HepG2 (cell line): ENCODE data around the gene PEX11B. TPM values are rescaled to one million over a fixed set of nuclear protein-coding genes. Genes with fewer than 3 reads are reported as not detected.

Experiments used
- ATAC-seq: fragments of 200-7000 bp; cut with Tn5 transposase; 3 replicates; pipeline ENCODE4 v1.9.1; 2020; ENCODE audit warnings: mild to moderate bottlenecking, moderate library complexity
- BruUV-seq: library from RNA; stranded (reverse); fragments of 400-500 nt; replicated peaks from 2 replicates; lab custom pipeline; 2021; lab: Mats Ljungman, UMichigan
- CTCF ChIA-PET: fragments of 300-600 bp; formaldehyde crosslinking; extraction: SDS; loops from one replicate; lab custom pipeline; 2021; ENCODE audit warnings: low total read pairs, inconsistent platforms, low intra/inter-chr PET ratio; lab: Yijun Ruan, JAX
- POLR2A ChIA-PET: fragments of 350-600 bp; sonication (Branson Sonifier 250); formaldehyde crosslinking; loops from one replicate; lab custom pipeline; 2020; ENCODE audit warnings: antibody characterized with exemption, inconsistent platforms; lab: Yijun Ruan, JAX
- DNase-seq: peaks from one replicate; pipeline ENCODE4 v3.0.0-alpha.2; 2015; ENCODE audit warnings: low spot score
- FAIRE-seq: peaks from 3 replicates; lab custom pipeline; 2011; peaks lifted over from hg19 to GRCh38; lab: Jason Lieb, UNC
- H2AFZ ChIP-seq: one replicate; pipeline ENCODE4 v1.6.1; 2011; ENCODE audit warnings: low read length, inconsistent platforms
- H3K27ac ChIP-seq: fragments of 300-600 bp; 3 replicates; pipeline ENCODE4 v1.8.0; 2011; ENCODE audit warnings: mixed run types, mild to moderate bottlenecking, mixed read lengths, low read length, inconsistent platforms; ENCODE audit not compliant: insufficient read depth; ENCODE audit errors: extremely low read length
- H3K27me3 ChIP-seq, 2 experiments: fragments of 200-600 bp in 1 of 2; 2 replicates in 1 of 2; 3 replicates in 1 of 2; pipeline versions ENCODE4 v1.6.0 to v1.8.0; 2011; ENCODE audit warnings: low read length in 2 of 2, mild to moderate bottlenecking in 2 of 2, moderate library complexity in 2 of 2, inconsistent platforms in 1 of 2; ENCODE audit not compliant: insufficient read depth in 2 of 2, control insufficient read depth in 1 of 2
- H3K36me3 ChIP-seq, 2 experiments: fragments of 200-600 bp in 1 of 2; replicated peaks in 1 of 2; 2 replicates in 1 of 2; 3 replicates in 1 of 2; pipeline versions ENCODE4 v1.5.1 to v1.8.0; 2011; ENCODE audit warnings: low read length in 2 of 2, inconsistent platforms in 1 of 2; ENCODE audit not compliant: insufficient read depth in 2 of 2, control insufficient read depth in 1 of 2
- H3K4me1 ChIP-seq: 2 replicates; pipeline ENCODE4 v1.5.1; 2012; ENCODE audit warnings: low read length, inconsistent platforms; ENCODE audit not compliant: insufficient read depth
- H3K4me2 ChIP-seq: 2 replicates; pipeline ENCODE4 v1.6.0; 2011; ENCODE audit warnings: low read depth, low read length, inconsistent platforms
- H3K4me3 ChIP-seq, 3 experiments: fragments of 200-600 bp in 1 of 3; sonication (generic), shearing (Covaris generic) in 1 of 3; replicated peaks in 1 of 3; 2 replicates each; pipeline ENCODE4 v1.5.1; 2011 to 2016; ENCODE audit warnings: low read length in 3 of 3, inconsistent platforms in 2 of 3, low read depth in 2 of 3, mild to moderate bottlenecking in 2 of 3, control low read depth in 1 of 3, mixed read lengths in 1 of 3; ENCODE audit not compliant: insufficient read depth in 1 of 3
- H3K79me2 ChIP-seq: one replicate; pipeline ENCODE4 v1.6.1; 2011; ENCODE audit warnings: low read length, inconsistent platforms; ENCODE audit not compliant: insufficient read depth
- H3K9ac ChIP-seq: 2 replicates; pipeline ENCODE4 v1.6.0; 2011; ENCODE audit warnings: mild to moderate bottlenecking, low read depth, low read length, inconsistent platforms; ENCODE audit not compliant: insufficient read depth
- H3K9me3 ChIP-seq: 2 replicates; pipeline ENCODE4 v1.5.1; 2012; ENCODE audit warnings: mild to moderate bottlenecking, low read length
- H4K20me1 ChIP-seq: 2 replicates; pipeline ENCODE4 v1.6.0; 2011; ENCODE audit warnings: inconsistent platforms, mild to moderate bottlenecking, low read length, moderate library complexity; ENCODE audit not compliant: insufficient read depth
- BCL6 ChIP-seq: IDR thresholded peaks from 2 replicates; pipeline ENCODE4 v1.6.1; 2016; ENCODE audit warnings: missing genetic modification reagents, missing compliant biosample characterization
- EZH2 ChIP-seq: conservative IDR thresholded peaks from 2 replicates; pipeline ENCODE4 v1.6.1; 2012; ENCODE audit warnings: mild to moderate bottlenecking, low read depth, low read length, moderate library complexity
- GZF1 ChIP-seq: sonication (generic); formaldehyde crosslinking; IDR thresholded peaks from 2 replicates; pipeline ENCODE4 v1.5.1; 2020; ENCODE audit warnings: mild to moderate bottlenecking, missing genetic modification reagents
- HIVEP1 ChIP-seq: sonication (generic); formaldehyde crosslinking; IDR thresholded peaks from 2 replicates; pipeline ENCODE4 v1.4.0; 2020; ENCODE audit warnings: mild to moderate bottlenecking, missing genetic modification reagents
- ONECUT2 ChIP-seq: sonication (generic); formaldehyde crosslinking; IDR thresholded peaks from 2 replicates; pipeline ENCODE4 v1.4.0; 2020; ENCODE audit warnings: missing genetic modification reagents
- RXRB ChIP-seq: IDR thresholded peaks from 2 replicates; pipeline ENCODE4 v1.6.1; 2016; ENCODE audit warnings: borderline replicate concordance, missing genetic modification reagents, missing compliant biosample characterization
- SKI ChIP-seq: fragments of 450-650 bp; IDR thresholded peaks from one replicate; pipeline ENCODE4 v1.6.1; 2018; ENCODE audit warnings: mild to moderate bottlenecking; ENCODE audit not compliant: partially characterized antibody
- TRIM24 ChIP-seq: sonication (generic); formaldehyde crosslinking; IDR thresholded peaks from 2 replicates; pipeline ENCODE4 v1.8.0; 2022; ENCODE audit warnings: mild to moderate bottlenecking, missing genetic modification reagents
- ZNF543 ChIP-seq: sonication (generic); formaldehyde crosslinking; IDR thresholded peaks from 2 replicates; pipeline ENCODE4 v1.4.0; 2020; ENCODE audit warnings: mild to moderate bottlenecking, missing genetic modification reagents
- ZNF747 ChIP-seq: sonication (generic); formaldehyde crosslinking; IDR thresholded peaks from 2 replicates; pipeline ENCODE4 v1.8.1; 2023; ENCODE audit warnings: missing genetic modification reagents, mild to moderate bottlenecking, borderline replicate concordance
- ZNF788 ChIP-seq: sonication (generic); formaldehyde crosslinking; IDR thresholded peaks from 2 replicates; pipeline ENCODE4 v1.5.0; 2020; ENCODE audit warnings: mild to moderate bottlenecking, missing genetic modification reagents, borderline replicate concordance
- ZSCAN30 ChIP-seq: sonication (generic); formaldehyde crosslinking; IDR thresholded peaks from 2 replicates; pipeline ENCODE4 v1.5.0; 2020; ENCODE audit warnings: mild to moderate bottlenecking, missing genetic modification reagents
- WGBS: methylation state at CpG from one replicate; pipeline ENCODE4 v1.1.6; 2017; ENCODE audit warnings: low lambda C conversion rate; 5-methylcytosine and 5-hydroxymethylcytosine counted together
- in situ Hi-C: cut with HindIII; loops from 2 replicates; pipeline ENCODE4 v1.10.0; 2017; ENCODE audit warnings: low pct_unique_long_range_greater_than_20kb; ENCODE audit not compliant: extremely low pct_ligation_motif_present
- intact Hi-C: fragments of 100-400 bp; cut with micrococcal nuclease; formaldehyde crosslinking; loops from one replicate; pipeline ENCODE4 v1.10.0; 2022; ENCODE audit not compliant: unreplicated experiment
- polyA plus RNA-seq, 8 experiments: library from polyadenylated mRNA; depleted of rRNA in 3 of 8; stranded (reverse) in 7 of 8; unstranded in 1 of 8; fragments of >200 nt; fragmentation: Illumina TruSeq in 4 of 8; extraction: Trizol in 4 of 8; gene quantifications; 2 replicates each; pipeline versions ENCODE4 v1.2.1 to v1.2.3, GENCODE V29; 2011 to 2016; ENCODE audit warnings: low read depth in 4 of 8, missing spikeins in 1 of 8, mixed read lengths in 1 of 8; ENCODE audit not compliant: insufficient read depth in 1 of 8
- total RNA-seq, 5 experiments: library from RNA; depleted of rRNA; stranded (reverse); fragments of >200 nt; fragmentation: Illumina TruSeq; extraction: Trizol; gene quantifications; 2 replicates each; pipeline ENCODE4 v1.2.3, GENCODE V29; 2016; ENCODE audit warnings: low read depth in 1 of 5
- TF ChIP-seq, protein P1 (sequence below): sonication (generic); formaldehyde crosslinking; IDR thresholded peaks from 2 replicates; pipeline ENCODE4 v1.4.0; 2020; ENCODE audit warnings: missing genetic modification reagents
- TF ChIP-seq, protein P2 (sequence below): sonication (generic); formaldehyde crosslinking; IDR thresholded peaks from 2 replicates; pipeline ENCODE4 v1.4.0; 2020; ENCODE audit warnings: missing genetic modification reagents, borderline replicate concordance

Gene PEX11B
- total and polyA plus RNA-seq, 2 of the 13 experiments (the other 11 are each of a cell fraction or from before 2014, with no cell fraction given): 21.6 to 48.4 TPM

DNA sequence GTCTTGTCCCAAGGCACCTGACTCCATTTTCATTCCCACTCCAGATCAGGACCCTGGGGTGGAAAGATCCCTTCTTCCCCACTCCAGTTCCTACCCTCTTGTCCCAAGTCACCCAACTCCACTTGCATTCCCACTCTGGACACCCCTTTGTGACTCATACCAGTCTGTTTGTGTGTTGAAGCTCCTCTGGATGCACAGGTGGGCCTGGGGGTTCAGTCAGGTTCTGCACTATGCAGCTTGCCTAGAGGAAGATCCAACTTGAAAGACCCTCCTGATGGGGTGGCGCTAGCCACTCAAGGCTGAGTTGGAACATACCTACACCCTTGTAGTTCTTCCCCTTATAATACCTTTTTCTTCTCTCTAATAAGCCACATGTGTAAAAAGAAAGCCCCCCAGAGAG is 23.0 kb downstream of the PEX11B start:
- Histone ChIP-seq H3K4me2 (no peak overlapping the region), H3K4me3 (no peak overlapping the region), H4K20me1 (no peaks in the 10 kb centered on the region), H2AFZ (no peak overlapping the region), H3K27ac (no peak overlapping the region), H3K9ac (no peak overlapping the region), H3K79me2 (no peaks in the 10 kb centered on the region), H3K4me1 (peaks cover 87% of the 10 kb centered on the region), H3K36me3 (no peaks in the 10 kb centered on the region), H3K27me3 (no peaks in the 10 kb centered on the region), H3K9me3 (no peaks in the 10 kb centered on the region)
- CTCF ChIA-PET: no interaction called here
- no TSS peak for BruUV-seq
- DNase-seq: no peak
- POLR2A ChIA-PET: interaction anchor here (1.0 kb wide), 1 partner anchor 62 kb away, joined by 3 read pairs; the partner anchor contains the start of gene LIX1L
- 95% methylated on average over 1 of the region's 1 CpG for WGBS
- TF ChIP-seq, protein P1, sequence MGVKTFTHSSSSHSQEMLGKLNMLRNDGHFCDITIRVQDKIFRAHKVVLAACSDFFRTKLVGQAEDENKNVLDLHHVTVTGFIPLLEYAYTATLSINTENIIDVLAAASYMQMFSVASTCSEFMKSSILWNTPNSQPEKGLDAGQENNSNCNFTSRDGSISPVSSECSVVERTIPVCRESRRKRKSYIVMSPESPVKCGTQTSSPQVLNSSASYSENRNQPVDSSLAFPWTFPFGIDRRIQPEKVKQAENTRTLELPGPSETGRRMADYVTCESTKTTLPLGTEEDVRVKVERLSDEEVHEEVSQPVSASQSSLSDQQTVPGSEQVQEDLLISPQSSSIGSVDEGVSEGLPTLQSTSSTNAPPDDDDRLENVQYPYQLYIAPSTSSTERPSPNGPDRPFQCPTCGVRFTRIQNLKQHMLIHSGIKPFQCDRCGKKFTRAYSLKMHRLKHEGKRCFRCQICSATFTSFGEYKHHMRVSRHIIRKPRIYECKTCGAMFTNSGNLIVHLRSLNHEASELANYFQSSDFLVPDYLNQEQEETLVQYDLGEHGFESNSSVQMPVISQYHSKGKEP (CRISPR knock-in tag): no peak
- TF ChIP-seq GZF1 (CRISPR knock-in tag) (no peak), TRIM24 (no peak), EZH2 (no peak)
- in situ Hi-C loops: no loop called here
- intact Hi-C loops: no loop called here
- no peak for ATAC-seq
- no peak for FAIRE-seq

DNA sequence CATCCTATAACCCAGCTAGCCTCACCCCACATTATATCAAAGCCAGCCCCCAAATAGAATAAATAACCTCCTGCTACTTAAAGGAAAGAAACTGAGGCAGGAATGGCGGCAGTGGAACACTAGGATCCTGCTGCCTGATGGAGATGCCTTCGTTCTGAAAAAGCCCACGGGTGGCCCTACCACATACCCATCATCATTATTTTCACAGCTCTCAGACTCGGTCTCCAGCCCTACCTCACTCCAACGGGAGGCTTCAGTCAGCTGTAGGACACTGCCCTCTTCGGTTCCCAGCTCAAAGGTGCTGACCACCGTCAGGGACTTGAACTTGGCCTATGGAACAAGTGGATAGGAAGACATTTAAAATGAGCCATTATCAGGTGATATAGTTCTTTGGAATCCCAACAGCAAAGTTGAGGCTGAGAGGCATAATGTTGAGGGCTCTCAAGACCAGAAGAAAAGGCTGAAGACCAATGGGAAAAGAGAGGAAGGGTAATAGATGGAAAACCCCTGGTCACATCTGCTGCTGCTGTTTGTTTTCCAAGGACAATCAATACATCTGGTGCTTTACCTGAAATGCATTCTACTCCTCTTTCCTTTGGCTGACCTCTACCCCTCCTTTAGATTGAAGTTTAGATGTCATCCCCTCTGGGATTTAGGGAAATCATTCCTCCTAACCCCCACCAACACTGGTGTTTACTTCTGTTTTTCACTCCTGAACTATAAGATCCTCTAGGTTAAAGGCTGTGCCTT is 25.0 kb downstream of the PEX11B start:
- in situ Hi-C loops: no loop called here
- Histone ChIP-seq H3K4me2 (peak overlapping the region; percentile 14; the same call in 1 of the 2 replicates), H4K20me1 (no peaks in the 10 kb centered on the region), H3K27me3 (no peaks in the 10 kb centered on the region), H3K9ac (no peak overlapping the region), H2AFZ (no peak overlapping the region), H3K4me3 (no peak overlapping the region), H3K36me3 (no peaks in the 10 kb centered on the region), H3K79me2 (no peaks in the 10 kb centered on the region), H3K9me3 (no peaks in the 10 kb centered on the region), H3K4me1 (peaks cover 84% of the 10 kb centered on the region), H3K27ac (no peak overlapping the region)
- no peak for ATAC-seq
- DNase-seq: no peak
- BruUV-seq: no TSS peak
- no peak for FAIRE-seq
- ChIA-PET POLR2A (interaction anchor here (1.9 to 2.9 kb wide), 3 partner anchors 15 to 71 kb away, joined by 11 to 29 read pairs (median 25); partner anchors contain the start of genes ANKRD34A, ITGA10, POLR3GL and RBM8A), CTCF (interaction anchor here (3.3 kb wide), 1 partner anchor 16 kb away, joined by 93 read pairs; the partner anchor contains the start of gene ITGA10)
- intact Hi-C loops: loop anchor here (5.0 kb wide), 4 partner anchors 34 to 84 kb away; partner anchors contain the start of genes LIX1L, PIAS3 and RBM8A
- WGBS: 49% methylated on average over 7 of the region's 7 CpGs
- TF ChIP-seq BCL6 (CRISPR knock-in tag) (peak; percentile 94), ZNF747 (CRISPR knock-in tag) (no peak), ONECUT2 (peak; percentile 73), RXRB (peak; percentile 42; the same call in 1 of the 2 replicates), ZSCAN30 (no peak), ZNF543 (CRISPR knock-in tag) (no peak), HIVEP1 (CRISPR knock-in tag) (no peak), ZNF788 (no peak), SKI (peak; percentile 70)
- TF ChIP-seq, protein P2, sequence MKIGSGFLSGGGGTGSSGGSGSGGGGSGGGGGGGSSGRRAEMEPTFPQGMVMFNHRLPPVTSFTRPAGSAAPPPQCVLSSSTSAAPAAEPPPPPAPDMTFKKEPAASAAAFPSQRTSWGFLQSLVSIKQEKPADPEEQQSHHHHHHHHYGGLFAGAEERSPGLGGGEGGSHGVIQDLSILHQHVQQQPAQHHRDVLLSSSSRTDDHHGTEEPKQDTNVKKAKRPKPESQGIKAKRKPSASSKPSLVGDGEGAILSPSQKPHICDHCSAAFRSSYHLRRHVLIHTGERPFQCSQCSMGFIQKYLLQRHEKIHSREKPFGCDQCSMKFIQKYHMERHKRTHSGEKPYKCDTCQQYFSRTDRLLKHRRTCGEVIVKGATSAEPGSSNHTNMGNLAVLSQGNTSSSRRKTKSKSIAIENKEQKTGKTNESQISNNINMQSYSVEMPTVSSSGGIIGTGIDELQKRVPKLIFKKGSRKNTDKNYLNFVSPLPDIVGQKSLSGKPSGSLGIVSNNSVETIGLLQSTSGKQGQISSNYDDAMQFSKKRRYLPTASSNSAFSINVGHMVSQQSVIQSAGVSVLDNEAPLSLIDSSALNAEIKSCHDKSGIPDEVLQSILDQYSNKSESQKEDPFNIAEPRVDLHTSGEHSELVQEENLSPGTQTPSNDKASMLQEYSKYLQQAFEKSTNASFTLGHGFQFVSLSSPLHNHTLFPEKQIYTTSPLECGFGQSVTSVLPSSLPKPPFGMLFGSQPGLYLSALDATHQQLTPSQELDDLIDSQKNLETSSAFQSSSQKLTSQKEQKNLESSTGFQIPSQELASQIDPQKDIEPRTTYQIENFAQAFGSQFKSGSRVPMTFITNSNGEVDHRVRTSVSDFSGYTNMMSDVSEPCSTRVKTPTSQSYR (CRISPR knock-in tag): no peak
